H9 (cell line): ENCODE data around the gene HLX. TPM values are rescaled to one million over a fixed set of nuclear protein-coding genes. Genes with fewer than 3 reads are reported as not detected.

Experiments used
- DNase-seq: peaks from one replicate; pipeline ENCODE4 v3.0.0-alpha.2; 2017
- H2AFZ ChIP-seq: one replicate; pipeline ENCODE4 v1.6.1; 2013; ENCODE audit warnings: mild to moderate bottlenecking, low read length, control low read depth, moderate library complexity
- H2AK5ac ChIP-seq: 2 replicates; pipeline ENCODE4 v1.6.1; 2013; ENCODE audit warnings: low read length, control low read depth, mixed read lengths; ENCODE audit not compliant: insufficient read length
- H2BK120ac ChIP-seq: one replicate; pipeline ENCODE4 v1.6.1; 2013; ENCODE audit warnings: low read depth, mild to moderate bottlenecking, low read length, control low read depth, inconsistent platforms; ENCODE audit not compliant: poor library complexity, severe bottlenecking
- H2BK12ac ChIP-seq: 2 replicates; pipeline ENCODE4 v1.6.1; 2013; ENCODE audit warnings: low read length, control low read depth, mixed read lengths, low read depth; ENCODE audit not compliant: insufficient read length
- H2BK15ac ChIP-seq: 2 replicates; pipeline ENCODE4 v1.6.1; 2013; ENCODE audit warnings: low read depth, low read length, control low read depth
- H2BK20ac ChIP-seq: one replicate; pipeline ENCODE4 v1.6.1; 2013; ENCODE audit warnings: low read depth, mild to moderate bottlenecking, low read length, control low read depth, inconsistent platforms; ENCODE audit not compliant: poor library complexity, severe bottlenecking
- H2BK5ac ChIP-seq: 2 replicates; pipeline ENCODE4 v1.6.1; 2013; ENCODE audit warnings: low read length, control low read depth, mixed read lengths; ENCODE audit not compliant: insufficient read length
- H3K14ac ChIP-seq: 2 replicates; pipeline ENCODE4 v1.6.1; 2013; ENCODE audit warnings: low read length, control low read depth; ENCODE audit not compliant: insufficient read depth
- H3K18ac ChIP-seq: 2 replicates; pipeline ENCODE4 v1.6.1; 2013; ENCODE audit warnings: low read depth, mild to moderate bottlenecking, mixed read lengths, low read length, control low read depth; ENCODE audit not compliant: insufficient read length
- H3K23ac ChIP-seq: 2 replicates; pipeline ENCODE4 v1.6.1; 2013; ENCODE audit warnings: low read length, control low read depth, mixed read lengths, low read depth; ENCODE audit not compliant: insufficient read length
- H3K23me2 ChIP-seq: 2 replicates; pipeline ENCODE4 v1.6.1; 2013; ENCODE audit warnings: low read depth, mild to moderate bottlenecking, mixed read lengths, low read length, control low read depth; ENCODE audit not compliant: insufficient read length, poor library complexity, severe bottlenecking
- H3K27ac ChIP-seq: 2 replicates; pipeline ENCODE4 v1.5.1; 2013; ENCODE audit warnings: low read length, control low read depth, mixed read lengths, low read depth; ENCODE audit not compliant: insufficient read length
- H3K27me3 ChIP-seq: 2 replicates; pipeline ENCODE4 v1.6.1; 2013; ENCODE audit warnings: low read length, control low read depth, inconsistent platforms; ENCODE audit not compliant: insufficient read depth
- H3K4ac ChIP-seq: 2 replicates; pipeline ENCODE4 v1.6.1; 2013; ENCODE audit warnings: low read depth, mild to moderate bottlenecking, control low read depth, inconsistent platforms, low read length, moderate library complexity
- H3K4me1 ChIP-seq: 2 replicates; pipeline ENCODE4 v1.6.1; 2013; ENCODE audit warnings: low read length, control low read depth, inconsistent platforms; ENCODE audit not compliant: insufficient read depth
- H3K4me2 ChIP-seq: 2 replicates; pipeline ENCODE4 v1.6.1; 2013; ENCODE audit warnings: low read length, control low read depth, mixed read lengths; ENCODE audit not compliant: insufficient read length, insufficient read depth
- H3K56ac ChIP-seq: 2 replicates; pipeline ENCODE4 v1.6.1; 2013; ENCODE audit warnings: low read depth, mild to moderate bottlenecking, mixed read lengths, low read length, control low read depth; ENCODE audit not compliant: insufficient read length
- H3K79me1 ChIP-seq: 2 replicates; pipeline ENCODE4 v1.6.1; 2013; ENCODE audit warnings: low read depth, mild to moderate bottlenecking, moderate library complexity, low read length, control low read depth, inconsistent platforms; ENCODE audit not compliant: insufficient read depth, poor library complexity, severe bottlenecking
- H3K79me2 ChIP-seq: 2 replicates; pipeline ENCODE4 v1.6.1; 2013; ENCODE audit warnings: low read length, control low read depth, inconsistent platforms; ENCODE audit not compliant: insufficient read depth
- H3K9ac ChIP-seq: 2 replicates; pipeline ENCODE4 v1.6.1; 2013; ENCODE audit warnings: low read length, control low read depth, mixed read lengths; ENCODE audit not compliant: insufficient read length; ENCODE audit errors: extremely low read depth
- H3K9me3 ChIP-seq: one replicate; pipeline ENCODE4 v1.6.1; 2013; ENCODE audit warnings: low read depth, low read length, inconsistent platforms; ENCODE audit not compliant: control insufficient read depth
- H3T11ph ChIP-seq: one replicate; pipeline ENCODE4 v1.6.1; 2013; ENCODE audit warnings: mild to moderate bottlenecking, low read length, control low read depth, inconsistent platforms
- H4K20me1 ChIP-seq: one replicate; pipeline ENCODE4 v1.6.1; 2013; ENCODE audit not compliant: control insufficient read depth, insufficient read length, insufficient read depth
- H4K5ac ChIP-seq: 2 replicates; pipeline ENCODE4 v1.6.1; 2013; ENCODE audit warnings: low read depth, mild to moderate bottlenecking, mixed read lengths, low read length, control low read depth; ENCODE audit not compliant: insufficient read length
- H4K8ac ChIP-seq: replicated peaks from 2 replicates; pipeline ENCODE4 v1.6.1; 2013; ENCODE audit warnings: low read length, control low read depth, mixed read lengths, low read depth; ENCODE audit not compliant: insufficient read length
- H4K91ac ChIP-seq: 2 replicates; pipeline ENCODE4 v1.6.1; 2013; ENCODE audit warnings: low read depth, mild to moderate bottlenecking, moderate library complexity, mixed read lengths, low read length, control low read depth; ENCODE audit not compliant: insufficient read length
- H3K27ac Mint-ChIP-seq, 3 experiments: 2 replicates in 2 of 3; 3 replicates in 1 of 3; pipeline ENCODE4 v1.8.0; 2020 to 2021; ENCODE audit warnings: mixed read lengths in 3 of 3, mild to moderate bottlenecking in 1 of 3, moderate library complexity in 1 of 3
- H3K27me3 Mint-ChIP-seq: 2 replicates; pipeline ENCODE4 v1.8.0; 2021; ENCODE audit warnings: low read depth, mild to moderate bottlenecking, moderate library complexity, mixed read lengths
- H3K36me3 Mint-ChIP-seq, 3 experiments: 2 replicates in 2 of 3; 3 replicates in 1 of 3; pipeline ENCODE4 v1.8.0; 2020 to 2021; ENCODE audit warnings: low read depth in 3 of 3, mixed read lengths in 3 of 3; ENCODE audit not compliant: insufficient read depth in 1 of 3
- H3K4me1 Mint-ChIP-seq, 2 experiments: 2 replicates each; pipeline ENCODE4 v1.8.0; 2020; ENCODE audit warnings: mixed read lengths in 2 of 2
- H3K4me3 Mint-ChIP-seq, 2 experiments: 2 replicates in 1 of 2; 3 replicates in 1 of 2; pipeline ENCODE4 v1.8.0; 2020 to 2021; ENCODE audit warnings: mild to moderate bottlenecking in 2 of 2, mixed read lengths in 2 of 2, moderate library complexity in 1 of 2
- H3K9me3 Mint-ChIP-seq, 2 experiments: 2 replicates in 1 of 2; 3 replicates in 1 of 2; pipeline ENCODE4 v1.8.0; 2020; ENCODE audit warnings: mild to moderate bottlenecking in 2 of 2, mixed read lengths in 2 of 2, moderate library complexity in 1 of 2
- CTCF ChIP-seq: fragments of 200-600 bp; sonication (generic); conservative IDR thresholded peaks from 3 replicates; pipeline ENCODE4 v1.8.0; 2021; ENCODE audit warnings: antibody characterized with exemption, mild to moderate bottlenecking
- WGBS: extraction: QIAGEN DNeasy Blood & Tissue Kit; methylation state at CpG from one replicate; pipeline ENCODE4 v1.1.7; 2013; ENCODE audit warnings: missing lambda C conversion rate, low lambda C conversion rate, mixed read lengths; ENCODE audit not compliant: insufficient read length; ENCODE audit errors: extremely low coverage; 5-methylcytosine and 5-hydroxymethylcytosine counted together
- total RNA-seq: library from RNA; stranded (reverse); gene quantifications from 2 replicates; pipeline ENCODE4 v1.2.1, GENCODE V29; 2021

Gene HLX
- total RNA-seq, 1 experiment from 2014 or later, result 0.37 TPM

GRCh38 chr1:220926146-220926545 is 46.9 kb downstream of the HLX start:
- no peaks in the 10 kb centered on the region for H3K9me3 Mint-ChIP-seq
- H3K4me3 Mint-ChIP-seq, result no peak overlapping the region
- H3K27ac Mint-ChIP-seq, result no peak overlapping the region
- no peaks in the 10 kb centered on the region for H4K20me1 ChIP-seq
- H3K79me1 ChIP-seq, result no peaks in the 10 kb centered on the region
- H3K27ac ChIP-seq, result no peak overlapping the region
- no CpG with 5 or more reads among the region's 4 CpGs for WGBS
- H3K56ac ChIP-seq, result no peak overlapping the region
- H3K18ac ChIP-seq, result no peak overlapping the region
- DNase-seq, result no peak
- H2BK15ac ChIP-seq, result no peak overlapping the region
- H4K91ac ChIP-seq, result no peak overlapping the region
- no peak overlapping the region for H4K8ac ChIP-seq
- no peaks in the 10 kb centered on the region; the same call in 1 of the 2 replicates for H3K27me3 Mint-ChIP-seq
- H3K23me2 ChIP-seq, result no peaks in the 10 kb centered on the region
- no peak overlapping the region for H2BK120ac ChIP-seq
- no peaks in the 10 kb centered on the region for H3K27me3 ChIP-seq
- no peak overlapping the region for H4K5ac ChIP-seq
- H3K14ac ChIP-seq, result no peak overlapping the region
- no peaks in the 10 kb centered on the region; a peak in 1 of 7 replicates for H3K36me3 Mint-ChIP-seq
- no peaks in the 10 kb centered on the region for H3K79me2 ChIP-seq
- no peak overlapping the region for H2BK12ac ChIP-seq
- no peak overlapping the region for H3K23ac ChIP-seq
- no peak overlapping the region for H3K4ac ChIP-seq
- H3K4me2 ChIP-seq, result no peak overlapping the region
- H3K4me1 Mint-ChIP-seq, result peaks cover 16 to 18% of the 10 kb centered on the region in 2 experiments
- no peak overlapping the region for H2AFZ ChIP-seq
- H2AK5ac ChIP-seq, result no peak overlapping the region
- H3K4me1 ChIP-seq, result peaks cover 2% of the 10 kb centered on the region; the same call in 1 of the 2 replicates
- H3K9ac ChIP-seq, result no peak overlapping the region
- H2BK5ac ChIP-seq, result no peak overlapping the region
- no peak overlapping the region for H3T11ph ChIP-seq
- TF ChIP-seq CTCF, result no peak
- H3K9me3 ChIP-seq, result no peaks in the 10 kb centered on the region
- no peak overlapping the region for H2BK20ac ChIP-seq
